H1 (cell line): ENCODE results near the gene KRT75. TPM values are rescaled to one million over a fixed set of nuclear protein-coding genes. Genes with fewer than 3 reads are reported as not detected.

Experiments used
- CTCF ChIA-PET: fragments of 300-600 bp; sonication (Branson Sonifier 250); formaldehyde crosslinking; loops from one replicate; lab custom pipeline; 2021; ENCODE audit not compliant: partially characterized antibody; lab: Charles Lee
- POLR2A ChIA-PET: fragments of 300-600 bp; sonication (Branson Sonifier 250); formaldehyde crosslinking; loops from one replicate; lab custom pipeline; 2021; ENCODE audit warnings: inconsistent platforms; ENCODE audit not compliant: partially characterized antibody; lab: Charles Lee
- DNase-seq, 2 experiments: peaks; one replicate each; pipeline versions ENCODE4 v3.0.0 to v3.0.0-alpha.2; 2010 to 2022; ENCODE audit warnings: low spot score in 2 of 2, low read depth in 1 of 2, mixed read lengths in 1 of 2
- FAIRE-seq: peaks from 2 replicates; lab custom pipeline; 2011; peaks lifted over from hg19 to GRCh38; lab: Jason Lieb, UNC
- H2AFZ ChIP-seq: 2 replicates; pipeline ENCODE4 v1.8.1; 2012; ENCODE audit warnings: low read length, inconsistent platforms
- H2AK5ac ChIP-seq: 2 replicates; pipeline ENCODE4 v1.6.1; 2013; ENCODE audit warnings: low read depth, low read length
- H2BK120ac ChIP-seq: replicated peaks from 2 replicates; pipeline ENCODE3; 2013; ENCODE audit warnings: low read depth, low read length, inconsistent platforms
- H2BK12ac ChIP-seq: 2 replicates; pipeline ENCODE4 v1.6.1; 2013; ENCODE audit warnings: low read depth, low read length
- H2BK15ac ChIP-seq: 2 replicates; pipeline ENCODE4 v1.6.1; 2013; ENCODE audit warnings: low read length
- H2BK20ac ChIP-seq: 2 replicates; pipeline ENCODE4 v1.6.1; 2013; ENCODE audit warnings: low read length
- H2BK5ac ChIP-seq: 2 replicates; pipeline ENCODE4 v1.6.1; 2013; ENCODE audit warnings: low read depth, low read length
- H3K14ac ChIP-seq: 2 replicates; pipeline ENCODE4 v1.6.1; 2013; ENCODE audit warnings: inconsistent platforms; ENCODE audit not compliant: insufficient read length
- H3K18ac ChIP-seq: 2 replicates; pipeline ENCODE4 v1.6.1; 2013; ENCODE audit warnings: low read length; ENCODE audit errors: extremely low read depth
- H3K23ac ChIP-seq: 2 replicates; pipeline ENCODE4 v1.6.1; 2013; ENCODE audit warnings: inconsistent platforms; ENCODE audit not compliant: insufficient read length
- H3K23me2 ChIP-seq: 2 replicates; pipeline ENCODE4 v1.6.1; 2013; ENCODE audit warnings: low read depth, low read length
- H3K27ac ChIP-seq: 2 replicates; pipeline ENCODE4 v1.6.1; 2011; ENCODE audit warnings: low read depth, low read length, inconsistent platforms
- H3K27me3 ChIP-seq, 4 experiments: replicated peaks in 1 of 4; 1 replicate in 1 of 4; 2 replicates in 3 of 4; pipeline versions ENCODE4 v1.6.1 to v1.8.1; 2011 to 2013; ENCODE audit warnings: low read length in 3 of 4, mild to moderate bottlenecking in 3 of 4, inconsistent platforms in 2 of 4, mixed read lengths in 2 of 4, moderate library complexity in 1 of 4; ENCODE audit not compliant: control insufficient read depth in 3 of 4, insufficient read depth in 3 of 4; ENCODE audit errors: extremely low read depth in 1 of 4
- H3K36me3 ChIP-seq, 4 experiments: 2 replicates each; pipeline versions ENCODE4 v1.6.1 to v1.8.1; 2011 to 2013; ENCODE audit warnings: mild to moderate bottlenecking in 4 of 4, low read length in 3 of 4, moderate library complexity in 2 of 4, control low read depth in 1 of 4, inconsistent platforms in 1 of 4; ENCODE audit not compliant: insufficient read depth in 4 of 4, control insufficient read depth in 2 of 4
- H3K4ac ChIP-seq: replicated peaks from 2 replicates; pipeline ENCODE3; 2013; ENCODE audit warnings: low read length, low read depth, mixed read lengths, inconsistent platforms; ENCODE audit not compliant: insufficient read length
- H3K4me1 ChIP-seq, 4 experiments: replicated peaks in 1 of 4; 1 replicate in 1 of 4; 2 replicates in 3 of 4; pipeline versions ENCODE4 v1.6.1 to v1.8.1; 2011 to 2013; ENCODE audit warnings: low read length in 3 of 4, inconsistent platforms in 2 of 4, mixed read lengths in 1 of 4; ENCODE audit not compliant: insufficient read depth in 4 of 4, control insufficient read depth in 3 of 4
- H3K4me2 ChIP-seq, 2 experiments: 2 replicates each; pipeline versions ENCODE4 v1.6.1 to v1.8.1; 2011 to 2013; ENCODE audit warnings: low read depth in 2 of 2, low read length in 2 of 2, control low read depth in 1 of 2, inconsistent platforms in 1 of 2, mild to moderate bottlenecking in 1 of 2; ENCODE audit not compliant: insufficient read depth in 1 of 2
- H3K4me3 ChIP-seq, 4 experiments: fragments of 200-600, 300-600 bp in 1 of 4; sonication (generic), shearing (Covaris generic), sonication (Bioruptor Twin) in 1 of 4; 2 replicates each; pipeline versions ENCODE4 v1.5.1 to v1.8.1; 2011 to 2016; ENCODE audit warnings: low read length in 4 of 4, low read depth in 3 of 4, control low read depth in 2 of 4, inconsistent platforms in 2 of 4, mild to moderate bottlenecking in 2 of 4, mixed read lengths in 1 of 4, moderate library complexity in 1 of 4; ENCODE audit not compliant: insufficient read depth in 2 of 4; ENCODE audit errors: extremely low read depth in 1 of 4
- H3K56ac ChIP-seq: replicated peaks from 2 replicates; pipeline ENCODE3; 2013; ENCODE audit warnings: low read depth, mild to moderate bottlenecking, mixed read lengths, low read length, inconsistent platforms; ENCODE audit not compliant: insufficient read length
- H3K79me1 ChIP-seq: 2 replicates; pipeline ENCODE4 v1.6.1; 2013; ENCODE audit warnings: low read depth, low read length, control low read depth
- H3K79me2 ChIP-seq, 2 experiments: 2 replicates each; pipeline versions ENCODE4 v1.6.1 to v1.8.1; 2012 to 2013; ENCODE audit warnings: low read length in 2 of 2, mild to moderate bottlenecking in 2 of 2, inconsistent platforms in 1 of 2; ENCODE audit not compliant: insufficient read depth in 2 of 2, control insufficient read depth in 1 of 2
- H3K9ac ChIP-seq, 4 experiments: replicated peaks in 1 of 4; 1 replicate in 1 of 4; 2 replicates in 3 of 4; pipeline versions ENCODE4 v1.6.1 to v1.8.1; 2011 to 2013; ENCODE audit warnings: low read depth in 3 of 4, low read length in 3 of 4, control low read depth in 2 of 4, mild to moderate bottlenecking in 2 of 4, moderate library complexity in 2 of 4, inconsistent platforms in 1 of 4; ENCODE audit errors: extremely low read depth in 1 of 4
- H3K9me3 ChIP-seq, 2 experiments: 2 replicates each; pipeline versions ENCODE4 v1.6.1 to v1.8.1; 2012 to 2013; ENCODE audit warnings: mild to moderate bottlenecking in 2 of 2, moderate library complexity in 2 of 2, control low read depth in 1 of 2, inconsistent platforms in 1 of 2, low read depth in 1 of 2, low read length in 1 of 2, mixed read lengths in 1 of 2; ENCODE audit not compliant: insufficient read depth in 2 of 2
- H4K20me1 ChIP-seq, 2 experiments: replicated peaks in 1 of 2; 2 replicates each; pipeline versions ENCODE3 to v1.8.1; 2011 to 2013; ENCODE audit warnings: inconsistent platforms in 2 of 2, low read length in 2 of 2, mild to moderate bottlenecking in 1 of 2; ENCODE audit not compliant: insufficient read depth in 2 of 2, control insufficient read depth in 1 of 2
- H4K5ac ChIP-seq: 2 replicates; pipeline ENCODE4 v1.6.1; 2013; ENCODE audit warnings: low read length, low read depth, mixed read lengths, inconsistent platforms; ENCODE audit not compliant: insufficient read length
- H4K8ac ChIP-seq: 2 replicates; pipeline ENCODE4 v1.8.0; 2013; ENCODE audit warnings: mild to moderate bottlenecking, moderate library complexity, low read length, inconsistent platforms; ENCODE audit not compliant: insufficient read depth; ENCODE audit errors: extremely low read depth
- H4K91ac ChIP-seq: replicated peaks from 2 replicates; pipeline ENCODE3; 2013; ENCODE audit warnings: low read length, mixed read lengths, inconsistent platforms; ENCODE audit not compliant: insufficient read length
- CHD1 ChIP-seq: IDR thresholded peaks from 2 replicates; pipeline ENCODE4 v1.6.1; 2012; ENCODE audit warnings: low read depth, low read length, improper control_type of control experiment
- E2F6 ChIP-seq: IDR thresholded peaks from 2 replicates; pipeline ENCODE4 v1.6.1; 2012; ENCODE audit warnings: inconsistent platforms
- EGR1 ChIP-seq: IDR thresholded peaks from 2 replicates; pipeline ENCODE4 v1.6.1; 2011; ENCODE audit warnings: low read depth, low read length, borderline replicate concordance
- GABPA ChIP-seq: IDR thresholded peaks from 2 replicates; pipeline ENCODE4 v1.6.1; 2011; ENCODE audit warnings: mild to moderate bottlenecking, low read length, moderate library complexity, borderline replicate concordance; ENCODE audit not compliant: insufficient read depth
- MAFK ChIP-seq: IDR thresholded peaks from 2 replicates; pipeline ENCODE4 v1.6.1; 2012; ENCODE audit warnings: low read depth, mild to moderate bottlenecking, improper control_type of control experiment, low read length
- SIX5 ChIP-seq: IDR thresholded peaks from 2 replicates; pipeline ENCODE4 v1.6.1; 2011; ENCODE audit warnings: mild to moderate bottlenecking, low read depth, low read length
- SP2 ChIP-seq: IDR thresholded peaks from 2 replicates; pipeline ENCODE4 v1.6.1; 2012; ENCODE audit warnings: mild to moderate bottlenecking, low read length, inconsistent platforms
- SP4 ChIP-seq: IDR thresholded peaks from 2 replicates; pipeline ENCODE4 v1.6.1; 2012; ENCODE audit warnings: low read length, inconsistent platforms
- WGBS, 2 experiments: shearing (Covaris generic) in 1 of 2; methylation state at CpG; one replicate each; pipeline versions ENCODE4 v1.1.6 to v1.1.7; 2013 to 2015; ENCODE audit warnings: low lambda C conversion rate in 2 of 2, mixed read lengths in 2 of 2, inconsistent platforms in 1 of 2, low coverage in 1 of 2, missing lambda C conversion rate in 1 of 2; ENCODE audit not compliant: insufficient replicate concordance in 2 of 2, insufficient coverage in 1 of 2, insufficient read length in 1 of 2; ENCODE audit errors: extremely low coverage in 1 of 2, missing lambda C conversion rate in 1 of 2; 5-methylcytosine and 5-hydroxymethylcytosine counted together
- polyA plus RNA-seq, 7 experiments: library from polyadenylated mRNA; depleted of rRNA in 3 of 7; stranded (reverse) in 5 of 7; unstranded in 2 of 7; fragments of >200 nt in 5 of 7; fragments of 200-250 nt in 2 of 7; gene quantifications; 1 replicate in 5 of 7; 2 replicates in 1 of 7; 4 replicates in 1 of 7; pipeline versions ENCODE4 v1.2.1 to v1.2.3, GENCODE V29; 2011 to 2013; ENCODE audit warnings: missing spikeins in 2 of 7, mixed read lengths in 2 of 7
- total RNA-seq: library from RNA; stranded (reverse); fragmentation: NEBNext Ultra II Directional; extraction: Animal tissue kit (Norgen Biotek cat#: 25700); gene quantifications from 2 replicates; pipeline ENCODE4 v1.2.1, GENCODE V29; 2021
- TF ChIP-seq, protein P1 (sequence below): IDR thresholded peaks from 2 replicates; pipeline ENCODE4 v1.6.1; 2012; ENCODE audit warnings: low read length, inconsistent platforms
- TF ChIP-seq, protein P2 (sequence below): IDR thresholded peaks from 2 replicates; pipeline ENCODE4 v1.6.1; 2011; ENCODE audit warnings: low read depth, mild to moderate bottlenecking, low read length; ENCODE audit not compliant: insufficient read depth
- TF ChIP-seq, protein P3 (sequence below): IDR thresholded peaks from 2 replicates; pipeline ENCODE4 v1.6.1; 2011; ENCODE audit warnings: low read length, improper control_type of control experiment

KRT75 gene
- total and polyA plus RNA-seq, 2 of the 8 experiments (the other 6 are each of a cell fraction or from before 2014, with no cell fraction given), result not detected

DNA sequence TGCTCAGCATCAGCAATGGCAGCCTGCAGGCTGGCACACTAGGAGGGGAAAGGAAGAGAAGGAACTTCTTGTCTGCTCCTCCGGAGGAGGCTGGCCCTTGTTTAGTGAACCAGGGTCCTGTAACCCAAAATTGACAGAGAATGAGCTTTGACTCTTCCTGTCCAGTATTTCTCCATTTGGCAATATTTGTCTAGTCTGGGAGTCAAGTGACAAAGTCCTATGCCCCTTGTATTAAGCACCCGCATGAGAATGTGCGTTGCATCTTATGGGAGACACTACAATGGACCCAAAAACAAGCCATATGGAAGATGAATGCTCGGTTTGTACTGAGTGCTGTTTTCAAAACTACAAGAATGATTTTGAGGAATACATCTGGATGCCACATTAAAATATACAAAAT, 35.7 kb upstream of the KRT75 start:
- H2BK5ac ChIP-seq, result no peak overlapping the region
- H2BK120ac ChIP-seq, result no peak overlapping the region
- H2AFZ ChIP-seq, result no peak overlapping the region
- H3K14ac ChIP-seq, result no peak overlapping the region
- no peak overlapping the region for H2BK15ac ChIP-seq
- no peak overlapping the region for H3K9ac ChIP-seq
- H3K56ac ChIP-seq, result no peak overlapping the region
- no peaks in the 10 kb centered on the region for H3K27me3 ChIP-seq
- H3K23ac ChIP-seq, result no peak overlapping the region
- H3K23me2 ChIP-seq, result no peaks in the 10 kb centered on the region
- H4K8ac ChIP-seq, result no peak overlapping the region
- no peak overlapping the region for H4K5ac ChIP-seq
- H3K36me3 ChIP-seq, result no peaks in the 10 kb centered on the region
- H3K18ac ChIP-seq, result no peak overlapping the region
- H4K20me1 ChIP-seq, result no peaks in the 10 kb centered on the region
- no peak overlapping the region for H2AK5ac ChIP-seq
- H3K4me3 ChIP-seq, result no peak overlapping the region
- no peak overlapping the region for H2BK12ac ChIP-seq
- no peak overlapping the region for H3K27ac ChIP-seq
- no peaks in the 10 kb centered on the region for H3K4me1 ChIP-seq
- FAIRE-seq (no peak), DNase-seq (no peak)
- WGBS, 2 experiments, result 78% methylated on average over 4 of the region's 4 CpGs; no CpG with 5 or more reads in 1 of the 2 experiments
- no peak overlapping the region for H2BK20ac ChIP-seq
- H3K79me2 ChIP-seq, result no peaks in the 10 kb centered on the region
- no peaks in the 10 kb centered on the region for H3K79me1 ChIP-seq
- no peak overlapping the region for H4K91ac ChIP-seq
- H3K9me3 ChIP-seq, result no peaks in the 10 kb centered on the region; a peak in 2 of 4 replicates
- ChIA-PET CTCF (interaction anchor here (0.6 to 1.7 kb wide), 4 partner anchors 24 to 48 kb away, joined by 3 read pairs; no protein-coding TSS in a partner anchor), POLR2A (no interaction called here)
- H3K4me2 ChIP-seq, result no peak overlapping the region
- H3K4ac ChIP-seq, result no peak overlapping the region
- no peak for TF ChIP-seq E2F6
- no peak for TF ChIP-seq SIX5
- TF ChIP-seq CHD1, result no peak
- TF ChIP-seq, protein P1, sequence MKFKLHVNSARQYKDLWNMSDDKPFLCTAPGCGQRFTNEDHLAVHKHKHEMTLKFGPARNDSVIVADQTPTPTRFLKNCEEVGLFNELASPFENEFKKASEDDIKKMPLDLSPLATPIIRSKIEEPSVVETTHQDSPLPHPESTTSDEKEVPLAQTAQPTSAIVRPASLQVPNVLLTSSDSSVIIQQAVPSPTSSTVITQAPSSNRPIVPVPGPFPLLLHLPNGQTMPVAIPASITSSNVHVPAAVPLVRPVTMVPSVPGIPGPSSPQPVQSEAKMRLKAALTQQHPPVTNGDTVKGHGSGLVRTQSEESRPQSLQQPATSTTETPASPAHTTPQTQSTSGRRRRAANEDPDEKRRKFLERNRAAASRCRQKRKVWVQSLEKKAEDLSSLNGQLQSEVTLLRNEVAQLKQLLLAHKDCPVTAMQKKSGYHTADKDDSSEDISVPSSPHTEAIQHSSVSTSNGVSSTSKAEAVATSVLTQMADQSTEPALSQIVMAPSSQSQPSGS, result no peak
- no peak for TF ChIP-seq SP4
- TF ChIP-seq SP2, result no peak
- TF ChIP-seq MAFK, result no peak
- TF ChIP-seq GABPA, result no peak
- TF ChIP-seq EGR1, result no peak
- TF ChIP-seq, protein P2, sequence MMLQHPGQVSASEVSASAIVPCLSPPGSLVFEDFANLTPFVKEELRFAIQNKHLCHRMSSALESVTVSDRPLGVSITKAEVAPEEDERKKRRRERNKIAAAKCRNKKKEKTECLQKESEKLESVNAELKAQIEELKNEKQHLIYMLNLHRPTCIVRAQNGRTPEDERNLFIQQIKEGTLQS, result no peak
- TF ChIP-seq, protein P3, sequence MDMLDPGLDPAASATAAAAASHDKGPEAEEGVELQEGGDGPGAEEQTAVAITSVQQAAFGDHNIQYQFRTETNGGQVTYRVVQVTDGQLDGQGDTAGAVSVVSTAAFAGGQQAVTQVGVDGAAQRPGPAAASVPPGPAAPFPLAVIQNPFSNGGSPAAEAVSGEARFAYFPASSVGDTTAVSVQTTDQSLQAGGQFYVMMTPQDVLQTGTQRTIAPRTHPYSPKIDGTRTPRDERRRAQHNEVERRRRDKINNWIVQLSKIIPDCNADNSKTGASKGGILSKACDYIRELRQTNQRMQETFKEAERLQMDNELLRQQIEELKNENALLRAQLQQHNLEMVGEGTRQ, result no peak
